H1 (cell line): ENCODE data around the gene TFF1. TPM values are rescaled to one million over a fixed set of nuclear protein-coding genes. Genes with fewer than 3 reads are reported as not detected.

ENCODE experiments used
- CTCF ChIA-PET: fragments of 300-600 bp; sonication (Branson Sonifier 250); formaldehyde crosslinking; loops from one replicate; lab custom pipeline; 2021; ENCODE audit not compliant: partially characterized antibody; lab: Charles Lee
- POLR2A ChIA-PET: fragments of 300-600 bp; sonication (Branson Sonifier 250); formaldehyde crosslinking; loops from one replicate; lab custom pipeline; 2021; ENCODE audit warnings: inconsistent platforms; ENCODE audit not compliant: partially characterized antibody; lab: Charles Lee
- DNase-seq, 2 experiments: peaks; one replicate each; pipeline versions ENCODE4 v3.0.0 to v3.0.0-alpha.2; 2010 to 2022; ENCODE audit warnings: low spot score in 2 of 2, low read depth in 1 of 2, mixed read lengths in 1 of 2
- FAIRE-seq: peaks from 2 replicates; lab custom pipeline; 2011; peaks lifted over from hg19 to GRCh38; lab: Jason Lieb, UNC
- H2AFZ ChIP-seq: 2 replicates; pipeline ENCODE4 v1.8.1; 2012; ENCODE audit warnings: low read length, inconsistent platforms
- H2AK5ac ChIP-seq: 2 replicates; pipeline ENCODE4 v1.6.1; 2013; ENCODE audit warnings: low read depth, low read length
- H2BK120ac ChIP-seq: replicated peaks from 2 replicates; pipeline ENCODE3; 2013; ENCODE audit warnings: low read depth, low read length, inconsistent platforms
- H2BK12ac ChIP-seq: 2 replicates; pipeline ENCODE4 v1.6.1; 2013; ENCODE audit warnings: low read depth, low read length
- H2BK15ac ChIP-seq: 2 replicates; pipeline ENCODE4 v1.6.1; 2013; ENCODE audit warnings: low read length
- H2BK20ac ChIP-seq: 2 replicates; pipeline ENCODE4 v1.6.1; 2013; ENCODE audit warnings: low read length
- H2BK5ac ChIP-seq: 2 replicates; pipeline ENCODE4 v1.6.1; 2013; ENCODE audit warnings: low read depth, low read length
- H3K14ac ChIP-seq: 2 replicates; pipeline ENCODE4 v1.6.1; 2013; ENCODE audit warnings: inconsistent platforms; ENCODE audit not compliant: insufficient read length
- H3K18ac ChIP-seq: 2 replicates; pipeline ENCODE4 v1.6.1; 2013; ENCODE audit warnings: low read length; ENCODE audit errors: extremely low read depth
- H3K23ac ChIP-seq: 2 replicates; pipeline ENCODE4 v1.6.1; 2013; ENCODE audit warnings: inconsistent platforms; ENCODE audit not compliant: insufficient read length
- H3K23me2 ChIP-seq: 2 replicates; pipeline ENCODE4 v1.6.1; 2013; ENCODE audit warnings: low read depth, low read length
- H3K27ac ChIP-seq: 2 replicates; pipeline ENCODE4 v1.6.1; 2011; ENCODE audit warnings: low read depth, low read length, inconsistent platforms
- H3K27me3 ChIP-seq, 4 experiments: replicated peaks in 1 of 4; 1 replicate in 1 of 4; 2 replicates in 3 of 4; pipeline versions ENCODE4 v1.6.1 to v1.8.1; 2011 to 2013; ENCODE audit warnings: low read length in 3 of 4, mild to moderate bottlenecking in 3 of 4, inconsistent platforms in 2 of 4, mixed read lengths in 2 of 4, moderate library complexity in 1 of 4; ENCODE audit not compliant: control insufficient read depth in 3 of 4, insufficient read depth in 3 of 4; ENCODE audit errors: extremely low read depth in 1 of 4
- H3K36me3 ChIP-seq, 4 experiments: 2 replicates each; pipeline versions ENCODE4 v1.6.1 to v1.8.1; 2011 to 2013; ENCODE audit warnings: mild to moderate bottlenecking in 4 of 4, low read length in 3 of 4, moderate library complexity in 2 of 4, control low read depth in 1 of 4, inconsistent platforms in 1 of 4; ENCODE audit not compliant: insufficient read depth in 4 of 4, control insufficient read depth in 2 of 4
- H3K4ac ChIP-seq: replicated peaks from 2 replicates; pipeline ENCODE3; 2013; ENCODE audit warnings: low read length, low read depth, mixed read lengths, inconsistent platforms; ENCODE audit not compliant: insufficient read length
- H3K4me1 ChIP-seq, 4 experiments: replicated peaks in 1 of 4; 1 replicate in 1 of 4; 2 replicates in 3 of 4; pipeline versions ENCODE4 v1.6.1 to v1.8.1; 2011 to 2013; ENCODE audit warnings: low read length in 3 of 4, inconsistent platforms in 2 of 4, mixed read lengths in 1 of 4; ENCODE audit not compliant: insufficient read depth in 4 of 4, control insufficient read depth in 3 of 4
- H3K4me2 ChIP-seq, 2 experiments: 2 replicates each; pipeline versions ENCODE4 v1.6.1 to v1.8.1; 2011 to 2013; ENCODE audit warnings: low read depth in 2 of 2, low read length in 2 of 2, control low read depth in 1 of 2, inconsistent platforms in 1 of 2, mild to moderate bottlenecking in 1 of 2; ENCODE audit not compliant: insufficient read depth in 1 of 2
- H3K4me3 ChIP-seq, 4 experiments: fragments of 200-600, 300-600 bp in 1 of 4; sonication (generic), shearing (Covaris generic), sonication (Bioruptor Twin) in 1 of 4; 2 replicates each; pipeline versions ENCODE4 v1.5.1 to v1.8.1; 2011 to 2016; ENCODE audit warnings: low read length in 4 of 4, low read depth in 3 of 4, control low read depth in 2 of 4, inconsistent platforms in 2 of 4, mild to moderate bottlenecking in 2 of 4, mixed read lengths in 1 of 4, moderate library complexity in 1 of 4; ENCODE audit not compliant: insufficient read depth in 2 of 4; ENCODE audit errors: extremely low read depth in 1 of 4
- H3K56ac ChIP-seq: replicated peaks from 2 replicates; pipeline ENCODE3; 2013; ENCODE audit warnings: low read depth, mild to moderate bottlenecking, mixed read lengths, low read length, inconsistent platforms; ENCODE audit not compliant: insufficient read length
- H3K79me1 ChIP-seq: 2 replicates; pipeline ENCODE4 v1.6.1; 2013; ENCODE audit warnings: low read depth, low read length, control low read depth
- H3K79me2 ChIP-seq, 2 experiments: 2 replicates each; pipeline versions ENCODE4 v1.6.1 to v1.8.1; 2012 to 2013; ENCODE audit warnings: low read length in 2 of 2, mild to moderate bottlenecking in 2 of 2, inconsistent platforms in 1 of 2; ENCODE audit not compliant: insufficient read depth in 2 of 2, control insufficient read depth in 1 of 2
- H3K9ac ChIP-seq, 4 experiments: replicated peaks in 1 of 4; 1 replicate in 1 of 4; 2 replicates in 3 of 4; pipeline versions ENCODE4 v1.6.1 to v1.8.1; 2011 to 2013; ENCODE audit warnings: low read depth in 3 of 4, low read length in 3 of 4, control low read depth in 2 of 4, mild to moderate bottlenecking in 2 of 4, moderate library complexity in 2 of 4, inconsistent platforms in 1 of 4; ENCODE audit errors: extremely low read depth in 1 of 4
- H3K9me3 ChIP-seq, 2 experiments: 2 replicates each; pipeline versions ENCODE4 v1.6.1 to v1.8.1; 2012 to 2013; ENCODE audit warnings: mild to moderate bottlenecking in 2 of 2, moderate library complexity in 2 of 2, control low read depth in 1 of 2, inconsistent platforms in 1 of 2, low read depth in 1 of 2, low read length in 1 of 2, mixed read lengths in 1 of 2; ENCODE audit not compliant: insufficient read depth in 2 of 2
- H4K20me1 ChIP-seq, 2 experiments: replicated peaks in 1 of 2; 2 replicates each; pipeline versions ENCODE3 to v1.8.1; 2011 to 2013; ENCODE audit warnings: inconsistent platforms in 2 of 2, low read length in 2 of 2, mild to moderate bottlenecking in 1 of 2; ENCODE audit not compliant: insufficient read depth in 2 of 2, control insufficient read depth in 1 of 2
- H4K5ac ChIP-seq: 2 replicates; pipeline ENCODE4 v1.6.1; 2013; ENCODE audit warnings: low read length, low read depth, mixed read lengths, inconsistent platforms; ENCODE audit not compliant: insufficient read length
- H4K8ac ChIP-seq: 2 replicates; pipeline ENCODE4 v1.8.0; 2013; ENCODE audit warnings: mild to moderate bottlenecking, moderate library complexity, low read length, inconsistent platforms; ENCODE audit not compliant: insufficient read depth; ENCODE audit errors: extremely low read depth
- H4K91ac ChIP-seq: replicated peaks from 2 replicates; pipeline ENCODE3; 2013; ENCODE audit warnings: low read length, mixed read lengths, inconsistent platforms; ENCODE audit not compliant: insufficient read length
- GABPA ChIP-seq: IDR thresholded peaks from 2 replicates; pipeline ENCODE4 v1.6.1; 2011; ENCODE audit warnings: mild to moderate bottlenecking, low read length, moderate library complexity, borderline replicate concordance; ENCODE audit not compliant: insufficient read depth
- KDM5A ChIP-seq: fragments of 200-600 bp; IDR thresholded peaks from 2 replicates; pipeline ENCODE4 v1.7.1; 2012; ENCODE audit warnings: mild to moderate bottlenecking, low read length, inconsistent platforms, mixed read lengths
- RBBP5 ChIP-seq: IDR thresholded peaks from 2 replicates; pipeline ENCODE4 v1.7.1; 2012; ENCODE audit warnings: low read depth, mild to moderate bottlenecking, inconsistent platforms, low read length, moderate library complexity, borderline replicate concordance
- SAP30 ChIP-seq: fragments of 300-600 bp; sonication (generic); IDR thresholded peaks from 2 replicates; pipeline ENCODE4 v1.7.1; 2012; ENCODE audit warnings: low read length, moderate library complexity, mild to moderate bottlenecking, inconsistent platforms; ENCODE audit not compliant: insufficient read depth, insufficient replicate concordance
- SP1 ChIP-seq: IDR thresholded peaks from 2 replicates; pipeline ENCODE4 v1.6.1; 2011; ENCODE audit warnings: low read depth, low read length
- SP2 ChIP-seq: IDR thresholded peaks from 2 replicates; pipeline ENCODE4 v1.6.1; 2012; ENCODE audit warnings: mild to moderate bottlenecking, low read length, inconsistent platforms
- TBP ChIP-seq: IDR thresholded peaks from 2 replicates; pipeline ENCODE4 v1.6.1; 2011; ENCODE audit warnings: low read depth, low read length, improper control_type of control experiment
- YY1 ChIP-seq: IDR thresholded peaks from 2 replicates; pipeline ENCODE4 v1.6.1; 2011; ENCODE audit warnings: low read depth, mild to moderate bottlenecking, low read length
- ZNF274 ChIP-seq: IDR thresholded peaks from 2 replicates; pipeline ENCODE4 v1.7.0; 2012; ENCODE audit warnings: low read length, borderline replicate concordance; ENCODE audit errors: extremely low read depth
- WGBS, 2 experiments: shearing (Covaris generic) in 1 of 2; methylation state at CpG; one replicate each; pipeline versions ENCODE4 v1.1.6 to v1.1.7; 2013 to 2015; ENCODE audit warnings: low lambda C conversion rate in 2 of 2, mixed read lengths in 2 of 2, inconsistent platforms in 1 of 2, low coverage in 1 of 2, missing lambda C conversion rate in 1 of 2; ENCODE audit not compliant: insufficient replicate concordance in 2 of 2, insufficient coverage in 1 of 2, insufficient read length in 1 of 2; ENCODE audit errors: extremely low coverage in 1 of 2, missing lambda C conversion rate in 1 of 2; 5-methylcytosine and 5-hydroxymethylcytosine counted together
- polyA plus RNA-seq, 7 experiments: library from polyadenylated mRNA; depleted of rRNA in 3 of 7; stranded (reverse) in 5 of 7; unstranded in 2 of 7; fragments of >200 nt in 5 of 7; fragments of 200-250 nt in 2 of 7; gene quantifications; 1 replicate in 5 of 7; 2 replicates in 1 of 7; 4 replicates in 1 of 7; pipeline versions ENCODE4 v1.2.1 to v1.2.3, GENCODE V29; 2011 to 2013; ENCODE audit warnings: missing spikeins in 2 of 7, mixed read lengths in 2 of 7
- total RNA-seq: library from RNA; stranded (reverse); fragmentation: NEBNext Ultra II Directional; extraction: Animal tissue kit (Norgen Biotek cat#: 25700); gene quantifications from 2 replicates; pipeline ENCODE4 v1.2.1, GENCODE V29; 2021
- TF ChIP-seq, protein P1 (sequence below), 3 experiments: IDR thresholded peaks; 1 replicate in 2 of 3; 2 replicates in 1 of 3; pipeline versions ENCODE4 v1.5.1 to v1.6.1; 2011; ENCODE audit warnings: low read length in 3 of 3, mild to moderate bottlenecking in 3 of 3, inconsistent platforms in 2 of 3, low read depth in 1 of 3, moderate library complexity in 1 of 3; ENCODE audit not compliant: insufficient read depth in 1 of 3; ENCODE audit errors: control extremely low read depth in 1 of 3
- TF ChIP-seq, protein P2 (sequence below): IDR thresholded peaks from 2 replicates; pipeline ENCODE4 v1.6.1; 2011; ENCODE audit warnings: low read depth, mild to moderate bottlenecking, low read length; ENCODE audit not compliant: insufficient read depth

The TFF1 gene
- total and polyA plus RNA-seq, 2 of the 8 experiments (the other 6 are each of a cell fraction or from before 2014, with no cell fraction given) = not detected

DNA sequence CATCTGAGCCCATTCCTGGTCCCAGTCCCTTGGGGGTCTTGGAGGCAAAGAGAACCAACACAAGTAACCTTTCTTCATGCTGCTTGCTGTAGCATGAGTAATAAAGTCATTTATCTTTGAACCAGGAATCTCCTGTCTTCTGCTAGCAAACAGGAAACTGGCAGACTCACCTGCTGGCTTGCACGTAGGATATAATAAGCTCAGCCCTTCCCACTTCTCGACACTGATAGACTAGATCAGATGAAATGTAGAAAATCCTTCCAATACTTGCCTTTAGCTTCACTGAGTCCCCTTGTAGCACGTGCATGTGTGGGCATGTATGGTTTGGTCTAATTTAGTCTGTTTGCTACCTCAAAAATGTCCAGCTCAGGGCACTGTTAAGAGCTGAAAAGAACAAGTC, 9.0 kb downstream of the TFF1 start:
- no peak overlapping the region for H4K91ac ChIP-seq
- H2BK120ac ChIP-seq = no peak overlapping the region
- no peak overlapping the region for H3K14ac ChIP-seq
- H2AFZ ChIP-seq = no peak overlapping the region
- H2BK5ac ChIP-seq = no peak overlapping the region
- H3K4me1 ChIP-seq = no peaks in the 10 kb centered on the region
- no peak overlapping the region for H3K18ac ChIP-seq
- H3K23me2 ChIP-seq = no peaks in the 10 kb centered on the region
- POLR2A ChIA-PET = no interaction called here
- H2AK5ac ChIP-seq = no peak overlapping the region
- H3K27me3 ChIP-seq = no peaks in the 10 kb centered on the region
- no peak overlapping the region for H4K8ac ChIP-seq
- 77% methylated on average over 3 of the region's 3 CpGs; no CpG with 5 or more reads in 1 of the 2 experiments for WGBS, 2 experiments
- no peak overlapping the region for H3K4me2 ChIP-seq
- H3K56ac ChIP-seq = no peak overlapping the region
- no peaks in the 10 kb centered on the region for H4K20me1 ChIP-seq
- H3K4ac ChIP-seq = no peak overlapping the region
- DNase-seq (no peak), FAIRE-seq (no peak)
- no peak overlapping the region for H3K9ac ChIP-seq
- H2BK12ac ChIP-seq = no peak overlapping the region
- H3K79me1 ChIP-seq = no peaks in the 10 kb centered on the region; the same call in 1 of the 2 replicates
- no peak overlapping the region for H4K5ac ChIP-seq
- H3K36me3 ChIP-seq = no peaks in the 10 kb centered on the region
- H3K27ac ChIP-seq = no peak overlapping the region
- H3K9me3 ChIP-seq = peaks cover 8 to 9% of the 10 kb centered on the region in 2 experiments
- CTCF ChIA-PET = interaction anchor here (1.5 to 5.0 kb wide), 3 partner anchors 10 to 24 kb away, joined by 6 to 22 read pairs (median 8); no protein-coding TSS in a partner anchor
- H2BK15ac ChIP-seq = no peak overlapping the region
- no peak overlapping the region for H3K4me3 ChIP-seq
- H3K79me2 ChIP-seq = no peaks in the 10 kb centered on the region
- no peak overlapping the region for H2BK20ac ChIP-seq
- H3K23ac ChIP-seq = no peak overlapping the region
- no peak for TF ChIP-seq SAP30
- TF ChIP-seq, protein P1, sequence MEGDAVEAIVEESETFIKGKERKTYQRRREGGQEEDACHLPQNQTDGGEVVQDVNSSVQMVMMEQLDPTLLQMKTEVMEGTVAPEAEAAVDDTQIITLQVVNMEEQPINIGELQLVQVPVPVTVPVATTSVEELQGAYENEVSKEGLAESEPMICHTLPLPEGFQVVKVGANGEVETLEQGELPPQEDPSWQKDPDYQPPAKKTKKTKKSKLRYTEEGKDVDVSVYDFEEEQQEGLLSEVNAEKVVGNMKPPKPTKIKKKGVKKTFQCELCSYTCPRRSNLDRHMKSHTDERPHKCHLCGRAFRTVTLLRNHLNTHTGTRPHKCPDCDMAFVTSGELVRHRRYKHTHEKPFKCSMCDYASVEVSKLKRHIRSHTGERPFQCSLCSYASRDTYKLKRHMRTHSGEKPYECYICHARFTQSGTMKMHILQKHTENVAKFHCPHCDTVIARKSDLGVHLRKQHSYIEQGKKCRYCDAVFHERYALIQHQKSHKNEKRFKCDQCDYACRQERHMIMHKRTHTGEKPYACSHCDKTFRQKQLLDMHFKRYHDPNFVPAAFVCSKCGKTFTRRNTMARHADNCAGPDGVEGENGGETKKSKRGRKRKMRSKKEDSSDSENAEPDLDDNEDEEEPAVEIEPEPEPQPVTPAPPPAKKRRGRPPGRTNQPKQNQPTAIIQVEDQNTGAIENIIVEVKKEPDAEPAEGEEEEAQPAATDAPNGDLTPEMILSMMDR (IDR thresholded peaks at IDR 0.05; ENCODE audit: control extremely low read depth in 1 of 3, insufficient read depth in 1 of 3, low read depth in 1 of 3, low read length in 3 of 3) = no peak
- TF ChIP-seq ZNF274 = no peak
- TF ChIP-seq, protein P2, sequence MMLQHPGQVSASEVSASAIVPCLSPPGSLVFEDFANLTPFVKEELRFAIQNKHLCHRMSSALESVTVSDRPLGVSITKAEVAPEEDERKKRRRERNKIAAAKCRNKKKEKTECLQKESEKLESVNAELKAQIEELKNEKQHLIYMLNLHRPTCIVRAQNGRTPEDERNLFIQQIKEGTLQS = no peak
- TF ChIP-seq TBP = no peak
- TF ChIP-seq SP1 = no peak
- TF ChIP-seq GABPA = no peak
- TF ChIP-seq RBBP5 = no peak
- TF ChIP-seq KDM5A = no peak
- no peak for TF ChIP-seq YY1
- TF ChIP-seq SP2 = no peak
